Transverse colon (tissue), 4 donors: ENCODE data around the gene CPA5. TPM values are rescaled to one million over a fixed set of nuclear protein-coding genes. Genes with fewer than 3 reads are reported as not detected.

Experiments
- DNase-seq: peaks from one replicate; pipeline ENCODE4 v3.0.0-alpha.2; 2019
- H3K27ac ChIP-seq, 4 donors: fragments of 200-600 bp; sonication (generic); 2 replicates each; pipeline ENCODE4 v1.5.1; 2016 to 2018; ENCODE audit warnings: inconsistent platforms in 4 of 4
- H3K27me3 ChIP-seq: fragments of 200-600 bp; sonication (generic); 2 replicates; pipeline ENCODE4 v1.5.1; 2017; ENCODE audit warnings: inconsistent platforms
- H3K36me3 ChIP-seq, 4 donors: fragments of 200-600 bp; sonication (generic); 2 replicates each; pipeline ENCODE4 v1.5.1; 2017 to 2019; ENCODE audit warnings: inconsistent platforms in 4 of 4
- H3K4me1 ChIP-seq, 4 donors: fragments of 200-600 bp; sonication (generic); 2 replicates each; pipeline ENCODE4 v1.5.1; 2017 to 2020; ENCODE audit warnings: inconsistent platforms in 4 of 4
- H3K4me3 ChIP-seq, 4 donors: fragments of 200-600 bp; sonication (generic); 1 replicate in 1 of 4; 2 replicates in 3 of 4; pipeline versions ENCODE4 v1.5.1 to v1.6.1; 2017 to 2019; ENCODE audit warnings: inconsistent platforms in 4 of 4
- H3K9me3 ChIP-seq, 2 donors: fragments of 200-600 bp; sonication (generic); 2 replicates each; pipeline ENCODE4 v1.5.1; 2017 to 2019; ENCODE audit warnings: inconsistent platforms in 2 of 2
- CTCF ChIP-seq, 5 experiments: fragments of 200-600 bp in 3 of 5; fragments of 450-650 bp in 2 of 5; sonication (generic) in 3 of 5; IDR thresholded peaks; 1 replicate in 2 of 5; 2 replicates in 3 of 5; pipeline ENCODE4 v1.5.1; 2016 to 2017; ENCODE audit warnings: antibody characterized with exemption in 5 of 5, inconsistent platforms in 3 of 5, mild to moderate bottlenecking in 2 of 5, moderate library complexity in 1 of 5
- EP300 ChIP-seq: sonication (generic); formaldehyde crosslinking; IDR thresholded peaks from one replicate; pipeline ENCODE4 v1.6.1; 2017; ENCODE audit warnings: antibody characterized with exemption, low read depth
- POLR2A ChIP-seq: fragments of 450-650 bp; IDR thresholded peaks from one replicate; pipeline ENCODE4 v1.6.1; 2016; ENCODE audit warnings: antibody characterized with exemption, mild to moderate bottlenecking, moderate library complexity
- POLR2AphosphoS5 ChIP-seq, 3 donors: sonication (generic); formaldehyde crosslinking; IDR thresholded peaks; one replicate each; pipeline ENCODE4 v1.6.1; 2016; ENCODE audit warnings: antibody characterized with exemption in 3 of 3
- WGBS, 2 donors: methylation state at CpG; one replicate each; pipeline ENCODE4 v1.1.5; 2018; ENCODE audit warnings: low coverage in 1 of 2; 5-methylcytosine and 5-hydroxymethylcytosine counted together
- in situ Hi-C, 4 donors: fragments of 200-750 bp; cut with MboI; loops; one replicate each; pipeline versions ENCODE4 v1.15.0 to v1.15.1; 2017; ENCODE audit warnings: low sequenced_read_pairs in 3 of 4, low pct_ligation_motif_present in 1 of 4, low pct_unique_long_range_greater_than_20kb in 1 of 4
- intact Hi-C: fragments of 100-400 bp; cut with DNase I; formaldehyde crosslinking; loops from one replicate; pipeline ENCODE4 v1.15.1; 2023; ENCODE audit warnings: low total_unique reads
- total RNA-seq, 4 donors: library from RNA; depleted of rRNA; stranded (reverse); fragments of >200 nt; gene quantifications; one replicate each; pipeline ENCODE4 v1.1.0, GENCODE V29; 2016

CPA5 gene
- total RNA-seq, 4 donors from 2014 or later, result not detected

DNA sequence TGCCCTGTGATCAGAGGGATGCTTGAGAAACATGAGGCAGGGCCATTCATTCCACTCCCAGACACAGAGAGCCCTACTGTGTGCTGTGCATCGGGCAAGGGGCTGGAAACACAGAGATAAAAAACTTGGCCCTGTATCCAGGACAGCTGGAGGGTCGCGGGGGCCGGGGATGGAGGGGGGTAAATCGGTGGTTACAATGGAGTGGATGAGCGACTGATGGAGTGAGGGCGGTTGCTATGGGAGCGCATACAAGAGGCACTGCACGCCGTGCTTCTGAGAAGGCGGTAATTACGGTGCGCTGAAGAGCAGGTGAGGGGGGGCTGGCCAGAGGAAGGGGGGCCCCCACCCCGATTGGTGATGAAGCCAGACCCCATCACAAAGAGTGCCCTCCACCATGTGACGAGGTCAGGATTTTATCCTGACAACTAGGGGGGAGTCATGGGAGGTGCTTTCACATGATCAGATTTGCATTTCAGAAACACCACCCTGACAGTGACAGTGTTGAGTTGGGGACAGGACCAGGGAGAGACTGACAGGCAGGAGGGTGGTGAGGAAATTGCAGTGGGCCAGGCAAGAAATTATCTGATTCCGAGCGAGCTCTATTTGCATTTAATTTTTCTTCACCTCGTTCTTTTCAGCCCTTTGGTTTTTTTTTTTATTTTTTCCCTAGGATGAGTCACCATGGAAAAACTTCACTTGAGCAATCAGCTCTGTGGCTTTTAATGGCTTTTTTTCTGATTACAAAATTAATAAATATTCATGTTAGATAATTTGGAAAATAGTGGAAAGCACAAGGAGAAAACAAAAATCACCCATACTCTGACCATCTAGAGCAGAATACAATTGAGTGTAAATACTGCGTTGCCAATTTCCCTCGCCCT lies 7.8 kb downstream of the CPA5 start:
- in situ Hi-C loops, result no loop called here
- Histone ChIP-seq H3K36me3 (no peaks in the 10 kb centered on the region), H3K4me3 (no peak overlapping the region), H3K9me3 (no peaks in the 10 kb centered on the region), H3K4me1 (peaks cover 4 to 31% (median 8%) of the 10 kb centered on the region in 4 donors), H3K27me3 (no peaks in the 10 kb centered on the region), H3K27ac (peak overlapping the region; percentile 36 to 68 (median 64))
- DNase-seq, result no peak
- intact Hi-C loops, result loop anchor here (2.0 kb wide), 1 partner anchor 42 kb away; no protein-coding TSS in a partner anchor
- TF ChIP-seq POLR2A (no peak), CTCF (IDR thresholded peaks at IDR 0.05) (no peak), POLR2AphosphoS5 (IDR thresholded peaks at IDR 0.05) (no peak)
- WGBS, 2 donors, result 68 to 70% methylated on average over 17 to 20 of the region's 20 CpGs

- Histone ChIP-seq H3K9me3 (no peaks in the 10 kb centered on the region), H3K4me1 (peaks cover 4 to 31% (median 8%) of the 10 kb centered on the region in 4 donors), H3K27me3 (no peaks in the 10 kb centered on the region), H3K27ac (peak overlapping the region in 3 of 4 donors; percentile 62 to 68 (median 66)), H3K4me3 (no peak overlapping the region), H3K36me3 (no peaks in the 10 kb centered on the region)
- TF ChIP-seq EP300 (no peak), POLR2A (no peak), CTCF (IDR thresholded peaks at IDR 0.05) (no peak), POLR2AphosphoS5 (IDR thresholded peaks at IDR 0.05) (no peak)
- WGBS, 2 donors, result 77 to 93% methylated on average over 6 to 7 of the region's 7 CpGs
- intact Hi-C loops, result loop anchor here (2.0 kb wide), 1 partner anchor 42 kb away; no protein-coding TSS in a partner anchor
- in situ Hi-C loops, result no loop called here
- DNase-seq, result no peak
These were observed 8.6 kb downstream of the CPA5 start for GRCh38 chr7:130353196-130353595.

DNA sequence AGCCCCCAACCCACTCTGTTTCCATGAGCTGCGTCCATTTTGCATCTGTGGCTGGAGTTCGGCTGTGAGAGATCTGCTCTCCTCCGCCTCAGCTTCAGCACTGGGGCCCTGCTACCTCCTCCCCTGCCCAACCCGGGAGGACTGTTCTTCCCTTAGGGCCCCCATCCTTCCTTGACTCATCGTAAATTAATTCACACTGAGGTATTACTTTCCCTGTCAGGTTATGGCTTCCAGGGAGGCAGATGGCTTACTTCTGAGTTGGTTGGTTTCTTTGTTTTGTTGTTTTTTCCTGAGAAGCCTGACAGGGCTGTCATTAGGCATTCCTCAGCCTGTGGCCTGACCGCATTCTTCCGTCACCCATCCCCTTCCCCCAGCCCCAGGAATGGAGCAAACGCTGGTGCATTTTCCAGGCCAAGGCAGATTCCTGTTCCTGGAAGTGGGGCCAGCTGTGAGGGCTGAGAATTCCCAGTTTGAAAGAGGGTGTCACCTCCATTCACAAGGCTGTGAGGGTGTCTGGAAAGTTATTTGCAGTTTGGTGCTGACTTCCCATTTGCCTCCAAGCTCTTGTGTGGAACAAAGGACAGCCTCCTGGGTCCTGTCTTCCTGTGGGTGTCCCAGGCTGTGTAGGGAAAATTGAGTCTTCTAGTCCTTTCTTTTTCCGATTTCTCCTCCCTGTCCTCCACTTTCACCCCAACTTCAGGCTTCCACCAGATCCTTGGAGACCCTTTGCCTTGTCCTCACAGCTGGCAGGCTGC lies 11.7 kb downstream of the CPA5 start:
- H3K4me3 ChIP-seq, result no peak overlapping the region
- no peaks in the 10 kb centered on the region for H3K27me3 ChIP-seq
- no peaks in the 10 kb centered on the region for H3K36me3 ChIP-seq
- peak overlapping the region; percentile 74 to 89 (median 83) for H3K27ac ChIP-seq
- intact Hi-C loops (no loop called here), in situ Hi-C loops (no loop called here)
- no peaks in the 10 kb centered on the region for H3K9me3 ChIP-seq
- 45 to 63% methylated on average over 4 to 9 of the region's 9 CpGs for WGBS, 2 donors
- H3K4me1 ChIP-seq, result peaks cover 4 to 24% (median 8%) of the 10 kb centered on the region in 4 donors
- DNase-seq, result peak; percentile 50
- no peak for TF ChIP-seq CTCF (IDR thresholded peaks at IDR 0.05)
- peak; percentile 69 for TF ChIP-seq EP300
- no peak for TF ChIP-seq POLR2A
- TF ChIP-seq POLR2AphosphoS5 (IDR thresholded peaks at IDR 0.05), result peak; percentile 55 to 67 (median 56)
